Gastroesophageal sphincter (tissue), 3 donors: Measurements from ENCODE around the gene ADAM8.

Experiments
- EP300 ChIP-seq: sonication (generic); formaldehyde crosslinking; IDR thresholded peaks from one replicate; pipeline ENCODE4 v1.6.1; 2017; ENCODE audit warnings: antibody characterized with exemption, mild to moderate bottlenecking
- POLR2A ChIP-seq, 2 donors: fragments of 450-650 bp; IDR thresholded peaks; one replicate each; pipeline ENCODE4 v1.6.1; 2017; ENCODE audit warnings: antibody characterized with exemption in 2 of 2, mild to moderate bottlenecking in 2 of 2, moderate library complexity in 1 of 2
- POLR2AphosphoS5 ChIP-seq: sonication (generic); formaldehyde crosslinking; IDR thresholded peaks from one replicate; pipeline ENCODE4 v1.6.1; 2017; ENCODE audit warnings: antibody characterized with exemption
- TF ChIP-seq, protein P1 (sequence below), 4 experiments: fragments of 200-600 bp in 2 of 4; fragments of 450-650 bp in 2 of 4; sonication (generic) in 1 of 4; IDR thresholded peaks; one replicate each; pipeline ENCODE4 v1.5.1; 2017 to 2019; ENCODE audit warnings: antibody characterized with exemption in 4 of 4, mild to moderate bottlenecking in 2 of 4, moderate library complexity in 2 of 4

DNA sequence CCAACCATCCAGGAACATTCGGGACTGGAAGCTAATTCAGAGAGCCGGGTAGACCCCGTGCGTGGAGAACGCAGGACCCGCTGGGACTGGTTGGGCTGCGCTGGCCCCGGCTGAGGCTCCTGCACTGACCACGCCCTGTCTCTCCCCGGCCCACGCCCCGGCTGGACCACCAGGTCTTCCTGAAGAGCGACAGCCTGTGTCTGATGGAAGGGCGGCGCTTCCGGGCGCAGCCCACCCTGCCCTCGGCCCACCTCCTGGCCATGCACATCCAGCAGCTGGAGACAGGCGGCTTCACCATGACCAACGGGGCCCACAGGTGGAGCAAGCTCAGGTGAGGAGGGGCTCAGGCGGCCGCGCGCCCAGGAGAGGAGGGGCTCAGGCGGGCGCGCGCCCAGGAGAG is 56.9 kb downstream of the ADAM8 start:
- TF ChIP-seq, protein P1, sequence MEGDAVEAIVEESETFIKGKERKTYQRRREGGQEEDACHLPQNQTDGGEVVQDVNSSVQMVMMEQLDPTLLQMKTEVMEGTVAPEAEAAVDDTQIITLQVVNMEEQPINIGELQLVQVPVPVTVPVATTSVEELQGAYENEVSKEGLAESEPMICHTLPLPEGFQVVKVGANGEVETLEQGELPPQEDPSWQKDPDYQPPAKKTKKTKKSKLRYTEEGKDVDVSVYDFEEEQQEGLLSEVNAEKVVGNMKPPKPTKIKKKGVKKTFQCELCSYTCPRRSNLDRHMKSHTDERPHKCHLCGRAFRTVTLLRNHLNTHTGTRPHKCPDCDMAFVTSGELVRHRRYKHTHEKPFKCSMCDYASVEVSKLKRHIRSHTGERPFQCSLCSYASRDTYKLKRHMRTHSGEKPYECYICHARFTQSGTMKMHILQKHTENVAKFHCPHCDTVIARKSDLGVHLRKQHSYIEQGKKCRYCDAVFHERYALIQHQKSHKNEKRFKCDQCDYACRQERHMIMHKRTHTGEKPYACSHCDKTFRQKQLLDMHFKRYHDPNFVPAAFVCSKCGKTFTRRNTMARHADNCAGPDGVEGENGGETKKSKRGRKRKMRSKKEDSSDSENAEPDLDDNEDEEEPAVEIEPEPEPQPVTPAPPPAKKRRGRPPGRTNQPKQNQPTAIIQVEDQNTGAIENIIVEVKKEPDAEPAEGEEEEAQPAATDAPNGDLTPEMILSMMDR (IDR thresholded peaks at IDR 0.05): no peak
- TF ChIP-seq POLR2A (IDR thresholded peaks at IDR 0.05): no peak
- TF ChIP-seq EP300: no peak
- TF ChIP-seq POLR2AphosphoS5: no peak
